HL-60 (cell line): ENCODE results near the gene ENKUR.

Experiments used
- DNase-seq, 2 experiments: peaks; one replicate each; pipeline ENCODE4 v3.0.0-alpha.2; 2010 to 2020; ENCODE audit warnings: low read depth in 1 of 2, low spot score in 1 of 2
- H3K27ac ChIP-seq: fragments of 250-450 bp; sonication (Bioruptor Pico); replicated peaks from 2 replicates; pipeline ENCODE4 v1.5.1; 2020; ENCODE audit warnings: mild to moderate bottlenecking, moderate library complexity
- H3K27me3 ChIP-seq: fragments of 250-450 bp; sonication (Bioruptor Pico); 2 replicates; pipeline ENCODE4 v1.5.1; 2021; ENCODE audit warnings: mild to moderate bottlenecking, moderate library complexity; ENCODE audit not compliant: insufficient read depth, poor library complexity, severe bottlenecking
- H3K4me3 ChIP-seq: replicated peaks from 2 replicates; pipeline ENCODE4 v1.5.1; 2011; ENCODE audit warnings: mild to moderate bottlenecking, control low read depth, low read length; ENCODE audit not compliant: insufficient read depth
- CTCF ChIP-seq: IDR thresholded peaks from one replicate; pipeline ENCODE4 v1.5.1; 2011; ENCODE audit warnings: low read length, control low read depth, inconsistent platforms; ENCODE audit not compliant: insufficient read depth
- GABPA ChIP-seq: IDR thresholded peaks from 2 replicates; pipeline ENCODE4 v1.6.1; 2012; ENCODE audit warnings: low read depth
- POLR2AphosphoS5 ChIP-seq: IDR thresholded peaks from 2 replicates; pipeline ENCODE4 v1.6.1; 2012; ENCODE audit warnings: low read depth
- REST ChIP-seq: IDR thresholded peaks from 2 replicates; pipeline ENCODE4 v1.6.1; 2012; ENCODE audit warnings: low read depth; ENCODE audit not compliant: insufficient replicate concordance
- SPI1 ChIP-seq: IDR thresholded peaks from 2 replicates; pipeline ENCODE4 v1.6.1; 2012; ENCODE audit warnings: low read depth, mild to moderate bottlenecking, borderline replicate concordance

ENKUR gene

GRCh38 chr10:25023278-25023677 lies 7.3 kb upstream of the ENKUR start:
- no peak overlapping the region for H3K4me3 ChIP-seq
- TF ChIP-seq SPI1 (no peak), REST (no peak), CTCF (no peak), POLR2AphosphoS5 (no peak), GABPA (no peak)
- H3K27ac ChIP-seq = no peak overlapping the region
- no peaks in the 10 kb centered on the region for H3K27me3 ChIP-seq
- no peak for DNase-seq

- no peak for DNase-seq
- no peaks in the 10 kb centered on the region for H3K27me3 ChIP-seq
- no peak overlapping the region for H3K4me3 ChIP-seq
- no peak overlapping the region for H3K27ac ChIP-seq
- TF ChIP-seq SPI1 (no peak), CTCF (no peak), POLR2AphosphoS5 (no peak)
Observed at GRCh38 chr10:25018703-25019102, 2.7 kb upstream of the ENKUR start.

- no peak overlapping the region for H3K4me3 ChIP-seq
- DNase-seq = no peak
Observed at GRCh38 chr10:25017661-25018060, 1.7 kb upstream of the ENKUR start.

More at GRCh38 chr10:25017661-25018060, 1.7 kb upstream of the ENKUR start:
- no peak for TF ChIP-seq CTCF
- no peak for TF ChIP-seq POLR2AphosphoS5
- no peak for TF ChIP-seq REST
- TF ChIP-seq GABPA = no peak
- TF ChIP-seq SPI1 = no peak
- H3K27ac ChIP-seq = no peak overlapping the region
- H3K27me3 ChIP-seq = no peaks in the 10 kb centered on the region
